DMS79 treated with DMSO at 0.1 percent for 48 hours (cell line): ENCODE measurements around the gene PAK5.
A peak's percentile ranks its signal among the peaks of the same experiment; 100 is the strongest.

Experiments used
- DNase-seq: peaks from one replicate; lab custom pipeline; 2025; lab: John Stamatoyannopoulos, UW

Gene PAK5

GRCh38 chr20:9838378-9839295 is at the start of gene PAK5:
Gene PAK5 (minus strand): TSS chr20:9839076. CDS start chr20:9644328, 194,748 bp downstream.
- DNase-seq, result peak; percentile 83

- no peak for DNase-seq
Observed at GRCh38 chr20:9887706-9888105, 48.8 kb upstream of the PAK5 start.

GRCh38 chr20:9886227-9886626 is 47.4 kb upstream of the PAK5 start:
- DNase-seq, result no peak

GRCh38 chr20:9884666-9885065 is 45.8 kb upstream of the PAK5 start:
- no peak for DNase-seq

- no peak for DNase-seq
Observed at GRCh38 chr20:9884061-9884460, 45.2 kb upstream of the PAK5 start.

GRCh38 chr20:9877932-9878495 is 39.1 kb upstream of the PAK5 start:
- DNase-seq, result no peak

- no peak for DNase-seq
Observed at GRCh38 chr20:9867196-9867980, 28.5 kb upstream of the PAK5 start.

GRCh38 chr20:9852566-9852965 is 13.7 kb upstream of the PAK5 start:
- no peak for DNase-seq

GRCh38 chr20:9839626-9840025 is 750 bp upstream of the PAK5 start:
- no peak for DNase-seq

GRCh38 chr20:9838035-9838377 is 870 bp downstream of the PAK5 start:
- peak; percentile 58 for DNase-seq

- no peak for DNase-seq
Observed at GRCh38 chr20:9837634-9838033, 1.2 kb downstream of the PAK5 start.

- no peak for DNase-seq
Observed at GRCh38 chr20:9835302-9835701, 3.6 kb downstream of the PAK5 start.

GRCh38 chr20:9831032-9831431 is 7.8 kb downstream of the PAK5 start:
- DNase-seq, result no peak

GRCh38 chr20:9829835-9830234 is 9.0 kb downstream of the PAK5 start:
- no peak for DNase-seq

GRCh38 chr20:9817654-9818053 is 21.2 kb downstream of the PAK5 start:
- no peak for DNase-seq

- no peak for DNase-seq
Observed at GRCh38 chr20:9815632-9816031, 23.2 kb downstream of the PAK5 start.

- no peak for DNase-seq
Observed at GRCh38 chr20:9810738-9811137, 28.1 kb downstream of the PAK5 start.

- DNase-seq, result peak; percentile 71
Observed at GRCh38 chr20:9809271-9809670, 29.6 kb downstream of the PAK5 start.

- no peak for DNase-seq
Observed at GRCh38 chr20:9808166-9808565, 30.7 kb downstream of the PAK5 start.

- no peak for DNase-seq
Observed at GRCh38 chr20:9807136-9807535, 31.7 kb downstream of the PAK5 start.

- DNase-seq, result no peak
Observed at GRCh38 chr20:9800421-9800820, 38.5 kb downstream of the PAK5 start.

GRCh38 chr20:9794831-9795230 is 44.0 kb downstream of the PAK5 start:
- no peak for DNase-seq

- DNase-seq, result no peak
Observed at GRCh38 chr20:9792674-9793073, 46.2 kb downstream of the PAK5 start.
